SU-DHL-6 (cell line): Measurements from ENCODE around the gene NAGPA.

Experiments
- H2AFZ ChIP-seq: fragments of 200-600 bp; sonication (generic); 2 replicates; pipeline ENCODE4 v1.6.1; 2014; ENCODE audit warnings: low read depth, mild to moderate bottlenecking, moderate library complexity, mixed read lengths, antibody characterized with exemption, low read length; ENCODE audit not compliant: severe bottlenecking
- H3F3A ChIP-seq: fragments of 200-600 bp; shearing (Covaris generic); 2 replicates; pipeline ENCODE4 v1.6.0; 2016; ENCODE audit warnings: antibody characterized with exemption, mild to moderate bottlenecking; ENCODE audit not compliant: insufficient read depth
- H3K27ac ChIP-seq: fragments of 200-600 bp; sonication (generic); 2 replicates; pipeline ENCODE4 v1.5.1; 2016; ENCODE audit warnings: low read depth, mild to moderate bottlenecking, low read length, moderate library complexity, mixed read lengths
- H3K27me3 ChIP-seq: fragments of 200-600 bp; sonication (generic), shearing (Covaris generic); 2 replicates; pipeline ENCODE4 v1.6.0; 2014; ENCODE audit warnings: mild to moderate bottlenecking, low read length
- H3K36me3 ChIP-seq: fragments of 200-600 bp; sonication (generic); 2 replicates; pipeline ENCODE4 v1.6.1; 2014; ENCODE audit warnings: mild to moderate bottlenecking, low read length, mixed read lengths
- H3K4me2 ChIP-seq: fragments of 300-600, 200-600 bp; shearing (Covaris generic), sonication (generic); 2 replicates; pipeline ENCODE4 v1.6.0; 2014; ENCODE audit warnings: low read length, low read depth, mild to moderate bottlenecking; ENCODE audit not compliant: poor library complexity, severe bottlenecking
- H3K4me3 ChIP-seq: fragments of 200-600 bp; sonication (generic); 2 replicates; pipeline ENCODE4 v1.5.1; 2014; ENCODE audit warnings: antibody characterized with exemption, low read length, mild to moderate bottlenecking, mixed read lengths; ENCODE audit not compliant: insufficient read depth, poor library complexity, severe bottlenecking
- H3K79me2 ChIP-seq: fragments of 200-600 bp; sonication (generic); 2 replicates; pipeline ENCODE4 v1.6.1; 2014; ENCODE audit warnings: mild to moderate bottlenecking, low read length, moderate library complexity; ENCODE audit not compliant: insufficient read depth
- H3K9ac ChIP-seq: fragments of 200-600 bp; sonication (generic); 2 replicates; pipeline ENCODE4 v1.7.0; 2014; ENCODE audit warnings: mild to moderate bottlenecking, low read length
- H3K9me2 ChIP-seq: fragments of 200-600 bp; sonication (generic); replicated peaks from 2 replicates; pipeline ENCODE4 v1.6.1; 2014; ENCODE audit warnings: low read length; ENCODE audit not compliant: insufficient read depth
- H3K9me3 ChIP-seq: fragments of 200-600 bp; sonication (generic); 2 replicates; pipeline ENCODE4 v1.6.1; 2014; ENCODE audit warnings: low read length, mixed read lengths; ENCODE audit not compliant: insufficient read depth
- H4K20me1 ChIP-seq: fragments of 200-600 bp; sonication (generic); 2 replicates; pipeline ENCODE4 v1.6.1; 2014; ENCODE audit warnings: low read depth, mild to moderate bottlenecking, antibody characterized with exemption, low read length, moderate library complexity, mixed read lengths
- CTCF ChIP-seq: fragments of 200-600 bp; sonication (generic); IDR thresholded peaks from one replicate; pipeline ENCODE4 v1.5.1; 2017; ENCODE audit warnings: antibody characterized with exemption, mild to moderate bottlenecking, low read length, moderate library complexity; ENCODE audit not compliant: insufficient read depth, poor library complexity, severe bottlenecking
- EZH2phosphoT487 ChIP-seq: fragments of 200-600 bp; sonication (generic), shearing (Covaris generic); conservative IDR thresholded peaks from 2 replicates; pipeline ENCODE4 v1.6.1; 2018; ENCODE audit warnings: mild to moderate bottlenecking, antibody characterized with exemption, low read length, moderate library complexity, mixed read lengths

NAGPA gene

GRCh38 chr16:5034167-5034523 is 410 bp upstream of the NAGPA start:
- peak overlapping the region; percentile 98 for H2AFZ ChIP-seq
- H4K20me1 ChIP-seq, result no peaks in the 10 kb centered on the region
- H3K27me3 ChIP-seq, result no peaks in the 10 kb centered on the region
- H3K36me3 ChIP-seq, result no peaks in the 10 kb centered on the region
- H3K9ac ChIP-seq, result peak overlapping the region; percentile 68
- H3K4me2 ChIP-seq, result peak overlapping the region; percentile 97
- H3K27ac ChIP-seq, result no peak overlapping the region
- H3K9me3 ChIP-seq, result no peaks in the 10 kb centered on the region
- no peaks in the 10 kb centered on the region for H3K79me2 ChIP-seq
- peak overlapping the region; percentile 81 for H3K4me3 ChIP-seq
- TF ChIP-seq CTCF (no peak), EZH2phosphoT487 (no peak)
- H3F3A ChIP-seq, result no peaks in the 10 kb centered on the region
- no peaks in the 10 kb centered on the region for H3K9me2 ChIP-seq

GRCh38 chr16:5032748-5033167 is 977 bp downstream of the NAGPA start:
- H3F3A ChIP-seq, result no peaks in the 10 kb centered on the region
- H3K79me2 ChIP-seq, result no peaks in the 10 kb centered on the region
- H3K9ac ChIP-seq, result peak overlapping the region; percentile 68
- peak overlapping the region; percentile 81 for H3K4me3 ChIP-seq
- no peaks in the 10 kb centered on the region for H3K36me3 ChIP-seq
- no peaks in the 10 kb centered on the region for H4K20me1 ChIP-seq
- no peaks in the 10 kb centered on the region for H3K9me3 ChIP-seq
- TF ChIP-seq CTCF (no peak), EZH2phosphoT487 (no peak)
- H3K27me3 ChIP-seq, result no peaks in the 10 kb centered on the region
- H2AFZ ChIP-seq, result peak overlapping the region; percentile 98
- no peak overlapping the region for H3K27ac ChIP-seq
- H3K4me2 ChIP-seq, result peak overlapping the region; percentile 97
- no peaks in the 10 kb centered on the region for H3K9me2 ChIP-seq

GRCh38 chr16:5031601-5032000 is 2.1 kb downstream of the NAGPA start:
- H3K9ac ChIP-seq, result no peak overlapping the region
- H4K20me1 ChIP-seq, result no peaks in the 10 kb centered on the region
- no peak overlapping the region for H3K27ac ChIP-seq
- TF ChIP-seq CTCF, result no peak
- TF ChIP-seq EZH2phosphoT487, result no peak
- no peak overlapping the region for H3K4me2 ChIP-seq
- no peaks in the 10 kb centered on the region for H3K36me3 ChIP-seq
- H3K9me3 ChIP-seq, result no peaks in the 10 kb centered on the region
- no peaks in the 10 kb centered on the region for H3K27me3 ChIP-seq
- H3F3A ChIP-seq, result no peaks in the 10 kb centered on the region
- no peaks in the 10 kb centered on the region for H3K79me2 ChIP-seq
- H3K4me3 ChIP-seq, result no peak overlapping the region
- H3K9me2 ChIP-seq, result no peaks in the 10 kb centered on the region
- H2AFZ ChIP-seq, result no peak overlapping the region
